GM12865 (cell line): ENCODE measurements around the gene NRCAM.

Experiments used
- DNase-seq: peaks from one replicate; pipeline ENCODE4 v3.0.0; 2010; ENCODE audit warnings: low read depth
- H3K4me3 ChIP-seq: 2 replicates; pipeline ENCODE4 v1.5.1; 2011; ENCODE audit warnings: mild to moderate bottlenecking, low read depth, low read length, control low read depth
- CTCF ChIP-seq: IDR thresholded peaks from 2 replicates; pipeline ENCODE4 v1.5.1; 2011; ENCODE audit warnings: low read length, control low read depth, low read depth, inconsistent platforms; ENCODE audit not compliant: insufficient read depth; ENCODE audit errors: missing control alignments

NRCAM gene

GRCh38 chr7:108425714-108426275 lies 30.4 kb downstream of the NRCAM start:
- no peak overlapping the region for H3K4me3 ChIP-seq
- TF ChIP-seq CTCF = no peak
- DNase-seq = no peak

DNA sequence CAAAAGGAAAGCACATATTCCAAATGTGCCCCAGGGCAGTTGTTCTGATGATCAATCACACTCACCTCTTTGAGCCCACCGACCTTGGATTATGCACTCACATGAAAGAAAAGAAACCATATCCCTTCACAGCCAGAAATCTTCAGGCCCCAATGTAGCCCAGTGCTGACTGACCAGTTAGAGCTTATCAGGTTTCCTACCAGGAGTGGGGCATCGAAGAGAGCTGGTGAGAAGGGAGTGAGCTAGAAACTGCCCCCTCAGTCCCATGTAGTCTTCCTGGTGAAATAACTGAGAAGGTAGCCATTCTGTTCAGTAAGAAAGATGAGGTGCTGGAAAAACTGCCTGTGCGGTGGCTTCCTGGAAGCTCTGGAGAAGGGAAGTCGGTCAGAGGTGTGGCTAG lies 32.2 kb downstream of the NRCAM start:
- no peak for DNase-seq
- no peak for TF ChIP-seq CTCF
- no peak overlapping the region for H3K4me3 ChIP-seq

DNA sequence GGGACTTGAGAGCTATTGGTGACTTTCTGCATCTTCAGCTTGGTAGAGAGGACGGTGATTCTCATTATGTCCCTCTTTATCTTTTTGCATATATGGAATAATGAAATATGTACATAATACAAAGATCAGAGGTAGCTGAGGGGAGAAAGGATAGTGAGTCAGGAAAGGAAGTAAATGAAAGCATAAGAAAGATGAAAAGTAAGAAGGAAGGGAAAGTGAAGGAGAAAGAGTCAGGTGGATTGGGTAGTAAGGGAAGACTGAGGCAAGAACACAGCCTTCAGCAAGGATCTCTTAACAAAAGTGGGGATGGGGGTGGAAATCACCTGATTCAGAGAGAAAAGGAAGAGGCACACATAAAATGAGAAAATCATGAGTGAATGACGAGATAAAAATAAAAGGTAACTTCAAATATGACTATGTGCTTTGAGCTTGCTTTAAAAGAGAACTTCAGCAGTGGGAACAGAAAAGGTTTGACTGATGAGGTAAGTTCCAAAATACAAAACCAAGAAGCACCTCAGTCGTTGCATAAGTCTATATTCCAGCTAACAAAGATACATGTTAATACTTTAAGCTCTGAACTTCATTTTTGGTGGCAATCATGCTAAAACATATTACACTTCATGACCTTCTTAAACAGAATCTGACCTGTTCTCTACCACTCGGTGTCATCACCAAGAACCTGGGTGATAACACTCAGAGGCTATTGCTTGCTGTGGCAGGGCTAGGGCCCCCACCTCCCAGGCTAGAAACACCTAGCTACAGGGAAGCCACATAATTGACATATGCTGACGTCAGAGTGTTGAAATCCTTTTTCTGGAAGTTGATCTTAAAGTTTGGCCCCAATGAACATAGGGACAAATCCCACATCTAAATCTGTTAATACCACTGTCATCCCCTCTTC lies 32.9 kb downstream of the NRCAM start:
- TF ChIP-seq CTCF = no peak

GRCh38 chr7:108421720-108422331 lies 34.4 kb downstream of the NRCAM start:
- DNase-seq = no peak
- no peak overlapping the region for H3K4me3 ChIP-seq
- TF ChIP-seq CTCF = no peak

More for the DNA sequence above, 32.9 kb downstream of the NRCAM start:
- no peak overlapping the region for H3K4me3 ChIP-seq
- DNase-seq = no peak

GRCh38 chr7:108419961-108420908 lies 36.0 kb downstream of the NRCAM start:
- H3K4me3 ChIP-seq = no peak overlapping the region
- no peak for DNase-seq
- TF ChIP-seq CTCF = no peak

- H3K4me3 ChIP-seq = no peak overlapping the region
- no peak for TF ChIP-seq CTCF
- DNase-seq = no peak
Measured at GRCh38 chr7:108418946-108419345, 37.3 kb downstream of the NRCAM start.
